Measurements from ENCODE around the gene AMMECR1.

Gene AMMECR1

GRCh38 chrX:110222497-110223257 lies 95.2 kb downstream of the AMMECR1 start:
- no peaks in the 10 kb centered on the region for H3K9me3 ChIP-seq (ENCODE audit: severe bottlenecking)
- no peak for TF ChIP-seq CTCF (IDR thresholded peaks at IDR 0.05; ENCODE audit: poor library complexity, severe bottlenecking)
- H3K4me3 ChIP-seq (ENCODE audit: severe bottlenecking), result no peak overlapping the region
- no peak for DNase-seq (ENCODE audit: low spot score)
- no peaks in the 10 kb centered on the region for H3K36me3 ChIP-seq (ENCODE audit: low read depth)
- no peak overlapping the region for H3K27ac ChIP-seq (ENCODE audit: poor library complexity, severe bottlenecking)
- ATAC-seq (ENCODE audit: low read depth), result no peak
- H3K27me3 ChIP-seq (ENCODE audit: insufficient read depth, poor library complexity, severe bottlenecking), result no peaks in the 10 kb centered on the region
- peaks cover 40% of the 10 kb centered on the region for H3K4me1 ChIP-seq (ENCODE audit: insufficient read depth, poor library complexity, severe bottlenecking)

- H3K27me3 ChIP-seq (ENCODE audit: insufficient read depth, poor library complexity, severe bottlenecking), result no peaks in the 10 kb centered on the region
- H3K4me1 ChIP-seq (ENCODE audit: insufficient read depth, poor library complexity, severe bottlenecking), result peaks cover 43% of the 10 kb centered on the region
- DNase-seq (ENCODE audit: low spot score), result no peak
- H3K27ac ChIP-seq (ENCODE audit: poor library complexity, severe bottlenecking), result peak overlapping the region; percentile 79
- H3K4me3 ChIP-seq (ENCODE audit: severe bottlenecking), result no peak overlapping the region
- H3K9me3 ChIP-seq (ENCODE audit: severe bottlenecking), result no peaks in the 10 kb centered on the region
- no peak for TF ChIP-seq CTCF (IDR thresholded peaks at IDR 0.05; ENCODE audit: poor library complexity, severe bottlenecking)
- ATAC-seq (ENCODE audit: low read depth), result peak; percentile 70
- H3K36me3 ChIP-seq (ENCODE audit: low read depth), result no peaks in the 10 kb centered on the region
Observed at GRCh38 chrX:110219920-110220319, 98.0 kb downstream of the AMMECR1 start.

GRCh38 chrX:110218591-110218990 lies 99.3 kb downstream of the AMMECR1 start:
- DNase-seq (ENCODE audit: low spot score) (peak; percentile 32), ATAC-seq (ENCODE audit: low read depth) (peak; percentile 46; the same call in 2 of the 3 replicates)
- H3K27me3 ChIP-seq (ENCODE audit: insufficient read depth, poor library complexity, severe bottlenecking), result no peaks in the 10 kb centered on the region
- no peaks in the 10 kb centered on the region for H3K9me3 ChIP-seq (ENCODE audit: severe bottlenecking)
- H3K36me3 ChIP-seq (ENCODE audit: low read depth), result no peaks in the 10 kb centered on the region
- H3K27ac ChIP-seq (ENCODE audit: poor library complexity, severe bottlenecking), result peak overlapping the region; percentile 79
- H3K4me3 ChIP-seq (ENCODE audit: severe bottlenecking), result no peak overlapping the region
- TF ChIP-seq CTCF (IDR thresholded peaks at IDR 0.05; ENCODE audit: poor library complexity, severe bottlenecking), result no peak
- peaks cover 43% of the 10 kb centered on the region for H3K4me1 ChIP-seq (ENCODE audit: insufficient read depth, poor library complexity, severe bottlenecking)

- Histone ChIP-seq H3K4me1 (ENCODE audit: insufficient read depth, poor library complexity, severe bottlenecking) (peaks cover 58% of the 10 kb centered on the region), H3K9me3 (ENCODE audit: severe bottlenecking) (no peaks in the 10 kb centered on the region), H3K27me3 (ENCODE audit: insufficient read depth, poor library complexity, severe bottlenecking) (no peaks in the 10 kb centered on the region), H3K36me3 (ENCODE audit: low read depth) (no peaks in the 10 kb centered on the region), H3K27ac (ENCODE audit: poor library complexity, severe bottlenecking) (peak overlapping the region; percentile 79), H3K4me3 (ENCODE audit: severe bottlenecking) (no peak overlapping the region)
- TF ChIP-seq CTCF (IDR thresholded peaks at IDR 0.05; ENCODE audit: poor library complexity, severe bottlenecking), result no peak
- ATAC-seq (ENCODE audit: low read depth), result no peak
- no peak for DNase-seq (ENCODE audit: low spot score)
Observed at GRCh38 chrX:110216027-110216426, 101.9 kb downstream of the AMMECR1 start.

GRCh38 chrX:110215411-110215810 lies 102.5 kb downstream of the AMMECR1 start:
- DNase-seq (ENCODE audit: low spot score) (no peak), ATAC-seq (ENCODE audit: low read depth) (no peak)
- no peak for TF ChIP-seq CTCF (IDR thresholded peaks at IDR 0.05; ENCODE audit: poor library complexity, severe bottlenecking)
- H3K4me1 ChIP-seq (ENCODE audit: insufficient read depth, poor library complexity, severe bottlenecking), result peaks cover 58% of the 10 kb centered on the region
- no peaks in the 10 kb centered on the region for H3K36me3 ChIP-seq (ENCODE audit: low read depth)
- no peaks in the 10 kb centered on the region for H3K9me3 ChIP-seq (ENCODE audit: severe bottlenecking)
- H3K4me3 ChIP-seq (ENCODE audit: severe bottlenecking), result no peak overlapping the region
- no peak overlapping the region for H3K27ac ChIP-seq (ENCODE audit: poor library complexity, severe bottlenecking)
- no peaks in the 10 kb centered on the region for H3K27me3 ChIP-seq (ENCODE audit: insufficient read depth, poor library complexity, severe bottlenecking)

Data from RWPE2 (cell line).